SK-N-SH (cell line): ENCODE results near the gene SLC1A2. TPM values are rescaled to one million over a fixed set of nuclear protein-coding genes. Genes with fewer than 3 reads are reported as not detected.

ENCODE experiments used
- CTCF ChIA-PET: fragments of 300-600, 350-600 bp; formaldehyde crosslinking; extraction: SDS; loops from one replicate; lab custom pipeline; 2021; lab: Yijun Ruan, JAX
- POLR2A ChIA-PET: fragments of 350-600 bp; sonication (Branson Sonifier 250); formaldehyde crosslinking; extraction: SDS; loops from one replicate; lab custom pipeline; 2020; ENCODE audit warnings: antibody characterized with exemption, inconsistent platforms; lab: Yijun Ruan, JAX
- DNase-seq: peaks from one replicate; pipeline ENCODE4 v3.0.0; 2012
- H2AFZ ChIP-seq: fragments of 200-600 bp; sonication (generic); 2 replicates; pipeline ENCODE4 v1.8.1; 2016; ENCODE audit warnings: antibody characterized with exemption, mild to moderate bottlenecking, low read depth
- H3F3A ChIP-seq: fragments of 200-600 bp; sonication (generic); replicated peaks from 2 replicates; pipeline ENCODE3; 2016; ENCODE audit warnings: antibody characterized with exemption, mild to moderate bottlenecking; ENCODE audit not compliant: insufficient read depth
- H3K27ac ChIP-seq, 2 experiments: fragments of 200-500 bp in 1 of 2; fragments of 200-600 bp in 1 of 2; sonication (Bioruptor generic) in 1 of 2; sonication (generic), shearing (Covaris generic) in 1 of 2; 2 replicates each; pipeline versions ENCODE4 v1.5.1 to v1.6.1; 2014 to 2016; ENCODE audit warnings: low read depth in 2 of 2, inconsistent platforms in 1 of 2, low read length in 1 of 2, mild to moderate bottlenecking in 1 of 2, mixed read lengths in 1 of 2
- H3K27me3 ChIP-seq: fragments of 200-600 bp; sonication (generic), shearing (Covaris generic); 2 replicates; pipeline ENCODE4 v1.6.1; 2016; ENCODE audit warnings: mixed run types; ENCODE audit not compliant: insufficient read depth
- H3K36me3 ChIP-seq, 2 experiments: fragments of 200-500 bp in 1 of 2; fragments of 200-600 bp in 1 of 2; sonication (Bioruptor generic) in 1 of 2; sonication (generic) in 1 of 2; replicated peaks in 1 of 2; 2 replicates each; pipeline versions ENCODE3 to v1.5.1; 2014 to 2016; ENCODE audit warnings: low read length in 1 of 2, mild to moderate bottlenecking in 1 of 2; ENCODE audit not compliant: insufficient read depth in 2 of 2, control insufficient read depth in 1 of 2
- H3K4me1 ChIP-seq, 2 experiments: fragments of 200-500 bp in 1 of 2; fragments of 200-600 bp in 1 of 2; sonication (Bioruptor generic) in 1 of 2; sonication (generic), shearing (Covaris generic) in 1 of 2; 2 replicates each; pipeline versions ENCODE4 v1.5.1 to v1.6.1; 2014 to 2016; ENCODE audit warnings: low read depth in 1 of 2, low read length in 1 of 2, mixed run types in 1 of 2; ENCODE audit not compliant: insufficient read depth in 2 of 2, control insufficient read depth in 1 of 2
- H3K4me2 ChIP-seq: fragments of 200-600 bp; sonication (generic), shearing (Covaris generic); 2 replicates; pipeline ENCODE4 v1.6.1; 2017; ENCODE audit warnings: mixed run types
- H3K4me3 ChIP-seq, 2 experiments: fragments of 200-500 bp in 1 of 2; fragments of 200-600 bp in 1 of 2; sonication (Bioruptor generic) in 1 of 2; sonication (generic), shearing (Covaris generic) in 1 of 2; 2 replicates each; pipeline versions ENCODE4 v1.5.1 to v1.8.1; 2014 to 2016; ENCODE audit warnings: low read depth in 2 of 2, inconsistent platforms in 1 of 2, low read length in 1 of 2, mild to moderate bottlenecking in 1 of 2, mixed read lengths in 1 of 2, moderate library complexity in 1 of 2
- H3K79me2 ChIP-seq: fragments of 200-600 bp; sonication (generic); 2 replicates; pipeline ENCODE4 v1.8.1; 2017; ENCODE audit warnings: mild to moderate bottlenecking; ENCODE audit not compliant: insufficient read depth
- H3K9ac ChIP-seq: fragments of 200-600 bp; sonication (generic); 2 replicates; pipeline ENCODE4 v1.6.1; 2017; ENCODE audit warnings: mixed run types
- H3K9me2 ChIP-seq: fragments of 200-600 bp; sonication (generic); 2 replicates; pipeline ENCODE4 v1.6.1; 2017; ENCODE audit warnings: mixed run types
- H3K9me3 ChIP-seq: fragments of 200-600 bp; sonication (generic); 2 replicates; pipeline ENCODE4 v1.6.1; 2017; ENCODE audit warnings: mixed run types, mild to moderate bottlenecking, moderate library complexity
- H4K20me1 ChIP-seq: fragments of 200-600 bp; sonication (generic); 2 replicates; pipeline ENCODE4 v1.6.1; 2017; ENCODE audit warnings: mild to moderate bottlenecking, mixed run types; ENCODE audit not compliant: insufficient read depth
- CHD2 ChIP-seq: fragments of 150-350 bp; IDR thresholded peaks from 2 replicates; pipeline ENCODE4 v1.6.1; 2018; ENCODE audit warnings: low read length; ENCODE audit not compliant: partially characterized antibody
- EP300 ChIP-seq, 2 experiments: IDR thresholded peaks; 2 replicates each; pipeline versions ENCODE4 v1.4.0 to v1.6.1; 2012; ENCODE audit warnings: borderline replicate concordance in 1 of 2, low read depth in 1 of 2, low read length in 1 of 2
- FOSL2 ChIP-seq: IDR thresholded peaks from 2 replicates; pipeline ENCODE4 v1.4.0; 2012; ENCODE audit warnings: low read depth, mild to moderate bottlenecking, moderate library complexity, borderline replicate concordance
- FOXJ3 ChIP-seq: sonication (generic); formaldehyde crosslinking; IDR thresholded peaks from 2 replicates; pipeline ENCODE4 v1.5.1; 2020; ENCODE audit warnings: mild to moderate bottlenecking, missing genetic modification reagents
- FOXM1 ChIP-seq: IDR thresholded peaks from 2 replicates; pipeline ENCODE4 v1.4.0; 2012; ENCODE audit warnings: low read depth, mild to moderate bottlenecking
- JUND ChIP-seq: IDR thresholded peaks from 2 replicates; pipeline ENCODE4 v1.4.0; 2012
- MEF2A ChIP-seq: IDR thresholded peaks from 2 replicates; pipeline ENCODE4 v1.4.0; 2012; ENCODE audit warnings: low read depth, borderline replicate concordance
- NFIC ChIP-seq: IDR thresholded peaks from 2 replicates; pipeline ENCODE4 v1.4.0; 2012; ENCODE audit warnings: borderline replicate concordance
- POLR2AphosphoS5 ChIP-seq: IDR thresholded peaks from 2 replicates; pipeline ENCODE4 v1.6.1; 2012; ENCODE audit warnings: low read depth, low read length
- RAD21 ChIP-seq: IDR thresholded peaks from 2 replicates; pipeline ENCODE4 v1.6.1; 2012; ENCODE audit warnings: mild to moderate bottlenecking, low read length
- RFX5 ChIP-seq: IDR thresholded peaks from 2 replicates; pipeline ENCODE4 v1.6.1; 2012; ENCODE audit warnings: mild to moderate bottlenecking, improper control_type of control experiment, low read length
- RXRA ChIP-seq: IDR thresholded peaks from 2 replicates; pipeline ENCODE4 v1.4.0; 2012; ENCODE audit warnings: low read depth, mild to moderate bottlenecking, borderline replicate concordance
- SIN3A ChIP-seq: IDR thresholded peaks from 2 replicates; pipeline ENCODE4 v1.6.1; 2012; ENCODE audit warnings: low read depth, mild to moderate bottlenecking, low read length, moderate library complexity, borderline replicate concordance
- SMC3 ChIP-seq: IDR thresholded peaks from 2 replicates; pipeline ENCODE4 v1.6.1; 2012; ENCODE audit warnings: low read depth, low read length, improper control_type of control experiment
- TCF12 ChIP-seq: IDR thresholded peaks from 2 replicates; pipeline ENCODE4 v1.4.0; 2012
- TEAD4 ChIP-seq: IDR thresholded peaks from 2 replicates; pipeline ENCODE4 v1.4.0; 2012; ENCODE audit warnings: mild to moderate bottlenecking, borderline replicate concordance; ENCODE audit not compliant: insufficient read depth
- WGBS: methylation state at CpG from one replicate; pipeline ENCODE4 v1.1.6; 2017; ENCODE audit warnings: low lambda C conversion rate; 5-methylcytosine and 5-hydroxymethylcytosine counted together
- polyA plus RNA-seq, 3 experiments: library from polyadenylated mRNA; depleted of rRNA; stranded (reverse); fragments of >200 nt; gene quantifications; 2 replicates each; pipeline ENCODE4 v1.2.3, GENCODE V29; 2012
- TF ChIP-seq, protein P1 (sequence below): fragments of 150-350 bp; IDR thresholded peaks from 2 replicates; pipeline ENCODE4 v1.6.1; 2016; ENCODE audit warnings: mild to moderate bottlenecking, low read depth, low read length
- TF ChIP-seq, protein P2 (sequence below): fragments of 200-600 bp; sonication (generic); IDR thresholded peaks from 2 replicates; pipeline ENCODE4 v1.6.1; 2017; ENCODE audit warnings: antibody characterized with exemption, mild to moderate bottlenecking, moderate library complexity
- TF ChIP-seq, protein P3 (sequence below): IDR thresholded peaks from 2 replicates; pipeline ENCODE4 v1.4.0; 2012; ENCODE audit warnings: low read depth

The SLC1A2 gene
- polyA plus RNA-seq, 1 of the 3 experiments (the other 2 are of a cell fraction), result under 0.01 TPM

DNA sequence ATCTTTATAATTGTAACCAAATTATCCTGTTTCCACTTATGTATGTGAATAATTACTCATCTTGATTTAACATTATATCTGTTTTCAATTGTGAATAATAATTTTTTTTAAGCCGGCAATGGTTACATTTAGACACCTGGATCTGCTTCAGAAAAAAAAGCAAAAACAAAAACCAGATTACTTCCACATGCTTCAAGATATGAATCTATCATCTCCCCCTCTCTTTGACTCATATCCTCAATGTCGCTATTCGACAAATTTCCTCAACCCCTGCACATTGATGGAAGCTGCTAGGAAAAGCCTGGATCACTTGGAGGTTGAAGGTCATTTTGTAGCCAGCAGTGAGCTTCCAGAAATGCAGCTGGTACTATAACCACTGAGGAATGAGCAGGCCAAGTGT, 42.7 kb downstream of the SLC1A2 start (continued):
- TF ChIP-seq POLR2AphosphoS5 (peak; percentile 87; the same call in 1 of the 2 replicates), TCF12 (peak; percentile 100), JUND (peak; percentile 91), RFX5 (no peak), RXRA (peak; percentile 85), FOXM1 (0 out of 2 replicates have a peak, but pooled peaks have one; percentile 63), SIN3A (no peak), CHD2 (peak; percentile 45), NFIC (peak; percentile 68), FOSL2 (peak; percentile 86), MEF2A (peak; percentile 34; the same call in 1 of the 2 replicates), EP300 (IDR thresholded peaks at IDR 0.05; ENCODE audit: borderline replicate concordance in 1 of 2, low read depth in 1 of 2, low read length in 1 of 2) (peak; percentile 88 to 94)
- TF ChIP-seq, protein P1, sequence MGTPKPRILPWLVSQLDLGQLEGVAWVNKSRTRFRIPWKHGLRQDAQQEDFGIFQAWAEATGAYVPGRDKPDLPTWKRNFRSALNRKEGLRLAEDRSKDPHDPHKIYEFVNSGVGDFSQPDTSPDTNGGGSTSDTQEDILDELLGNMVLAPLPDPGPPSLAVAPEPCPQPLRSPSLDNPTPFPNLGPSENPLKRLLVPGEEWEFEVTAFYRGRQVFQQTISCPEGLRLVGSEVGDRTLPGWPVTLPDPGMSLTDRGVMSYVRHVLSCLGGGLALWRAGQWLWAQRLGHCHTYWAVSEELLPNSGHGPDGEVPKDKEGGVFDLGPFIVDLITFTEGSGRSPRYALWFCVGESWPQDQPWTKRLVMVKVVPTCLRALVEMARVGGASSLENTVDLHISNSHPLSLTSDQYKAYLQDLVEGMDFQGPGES, result no peak

DNA sequence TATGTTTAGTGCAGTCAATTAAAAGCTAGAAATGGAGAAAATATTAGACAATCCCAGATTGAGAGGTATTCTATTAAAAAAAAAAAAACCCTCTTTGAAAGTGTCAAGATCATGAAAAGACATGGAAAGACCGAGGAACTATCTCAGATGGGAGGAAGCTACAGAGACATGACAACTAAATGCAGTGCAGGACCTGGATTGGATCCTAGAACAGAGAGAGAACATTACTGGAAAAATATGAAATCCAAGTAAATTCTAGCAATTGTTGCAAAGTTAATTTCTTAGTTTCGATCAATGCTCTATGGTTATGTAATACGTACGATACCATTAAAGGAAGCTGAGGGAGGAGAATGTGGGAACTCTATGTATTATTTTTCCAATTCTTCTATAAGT, 43.2 kb downstream of the SLC1A2 start:
- Histone ChIP-seq H3K4me3 (no peak overlapping the region), H3K9me3 (no peaks in the 10 kb centered on the region), H3K9ac (no peak overlapping the region), H4K20me1 (no peaks in the 10 kb centered on the region), H3K79me2 (no peaks in the 10 kb centered on the region), H3K27me3 (no peaks in the 10 kb centered on the region), H3K4me2 (0 out of 2 replicates have a peak overlapping the region, but pooled peaks have one; percentile 34), H3F3A (peaks cover 9% of the 10 kb centered on the region), H3K4me1 (peaks cover 18 to 24% of the 10 kb centered on the region in 2 experiments), H3K9me2 (no peaks in the 10 kb centered on the region), H3K36me3 (no peaks in the 10 kb centered on the region), H3K27ac (no peak overlapping the region), H2AFZ (no peak overlapping the region)
- ChIA-PET POLR2A (no interaction called here), CTCF (interaction anchor here (1.9 to 8.4 kb wide), 2 partner anchors 15 to 70 kb away, joined by 8 to 54 read pairs; no protein-coding TSS in a partner anchor)
- WGBS, result 92% methylated on average over 4 of the region's 4 CpGs
- no peak for DNase-seq
- TF ChIP-seq FOXJ3 (CRISPR knock-in tag) (no peak), FOXM1 (no peak), RXRA (no peak), SMC3 (no peak), RAD21 (no peak)

DNA sequence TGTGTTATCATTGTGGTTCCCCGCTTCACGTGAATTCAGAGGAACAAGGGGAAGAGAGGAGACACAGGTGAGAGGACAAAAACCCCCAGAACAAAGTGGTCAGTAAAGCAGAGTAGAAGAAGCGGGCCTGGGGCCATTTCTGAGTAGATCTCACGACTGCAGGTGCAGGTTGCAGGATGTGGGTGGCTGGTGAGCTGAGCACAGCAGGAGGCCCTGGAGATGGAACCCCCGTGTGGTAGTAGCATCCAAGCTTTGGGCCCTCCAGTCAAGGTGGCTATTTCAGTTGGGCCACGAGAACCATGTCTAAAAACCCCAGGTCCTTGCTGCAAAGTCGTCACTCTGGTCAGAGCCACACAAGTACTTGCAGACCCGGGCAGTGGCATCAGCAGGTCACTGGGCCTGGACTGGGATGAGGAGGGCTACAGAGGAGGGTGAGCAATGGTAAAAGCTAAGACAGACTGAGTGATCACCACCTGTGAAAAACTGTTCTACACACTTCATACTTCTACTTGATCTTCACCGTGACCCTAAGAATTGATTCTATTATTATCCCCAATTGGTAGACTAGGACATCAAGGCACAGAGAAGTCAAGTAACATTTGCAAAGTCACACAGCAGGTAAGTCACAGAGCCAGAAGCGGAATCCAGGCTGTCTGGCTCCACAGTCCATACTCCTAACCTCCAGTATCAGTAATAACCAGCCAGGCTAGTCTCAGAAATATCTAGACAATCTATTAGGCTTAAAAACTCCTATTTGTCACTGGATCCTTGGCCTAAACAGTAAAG, 43.8 kb downstream of the SLC1A2 start:
- no peaks in the 10 kb centered on the region for H3K27me3 ChIP-seq
- TF ChIP-seq, protein P2, sequence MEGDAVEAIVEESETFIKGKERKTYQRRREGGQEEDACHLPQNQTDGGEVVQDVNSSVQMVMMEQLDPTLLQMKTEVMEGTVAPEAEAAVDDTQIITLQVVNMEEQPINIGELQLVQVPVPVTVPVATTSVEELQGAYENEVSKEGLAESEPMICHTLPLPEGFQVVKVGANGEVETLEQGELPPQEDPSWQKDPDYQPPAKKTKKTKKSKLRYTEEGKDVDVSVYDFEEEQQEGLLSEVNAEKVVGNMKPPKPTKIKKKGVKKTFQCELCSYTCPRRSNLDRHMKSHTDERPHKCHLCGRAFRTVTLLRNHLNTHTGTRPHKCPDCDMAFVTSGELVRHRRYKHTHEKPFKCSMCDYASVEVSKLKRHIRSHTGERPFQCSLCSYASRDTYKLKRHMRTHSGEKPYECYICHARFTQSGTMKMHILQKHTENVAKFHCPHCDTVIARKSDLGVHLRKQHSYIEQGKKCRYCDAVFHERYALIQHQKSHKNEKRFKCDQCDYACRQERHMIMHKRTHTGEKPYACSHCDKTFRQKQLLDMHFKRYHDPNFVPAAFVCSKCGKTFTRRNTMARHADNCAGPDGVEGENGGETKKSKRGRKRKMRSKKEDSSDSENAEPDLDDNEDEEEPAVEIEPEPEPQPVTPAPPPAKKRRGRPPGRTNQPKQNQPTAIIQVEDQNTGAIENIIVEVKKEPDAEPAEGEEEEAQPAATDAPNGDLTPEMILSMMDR, result no peak
- TF ChIP-seq TEAD4, result no peak
- TF ChIP-seq, protein P3, sequence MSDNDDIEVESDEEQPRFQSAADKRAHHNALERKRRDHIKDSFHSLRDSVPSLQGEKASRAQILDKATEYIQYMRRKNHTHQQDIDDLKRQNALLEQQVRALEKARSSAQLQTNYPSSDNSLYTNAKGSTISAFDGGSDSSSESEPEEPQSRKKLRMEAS, result no peak
- TF ChIP-seq, all 33 proteins: peak for 0
- ChIA-PET POLR2A (no interaction called here), CTCF (interaction anchor here (1.2 to 8.4 kb wide), 3 partner anchors 15 to 449 kb away, joined by 3 to 54 read pairs (median 8); no protein-coding TSS in a partner anchor)
- Histone ChIP-seq H3F3A (peaks cover 9% of the 10 kb centered on the region), H3K4me2 (no peak overlapping the region), H3K9me2 (no peaks in the 10 kb centered on the region), H4K20me1 (no peaks in the 10 kb centered on the region), H3K4me3 (no peak overlapping the region), H3K27ac (no peak overlapping the region), H2AFZ (no peak overlapping the region), H3K36me3 (no peaks in the 10 kb centered on the region), H3K9ac (no peak overlapping the region), H3K4me1 (peaks cover 18 to 24% of the 10 kb centered on the region in 2 experiments), H3K9me3 (no peaks in the 10 kb centered on the region), H3K79me2 (no peaks in the 10 kb centered on the region)
- WGBS, result 97% methylated on average over 8 of the region's 10 CpGs
- DNase-seq, result no peak
